Choroid plexus epithelial cell (primary cell): ENCODE data around the gene TMEM51.

Experiments
- DNase-seq: peaks from one replicate; pipeline ENCODE4 v3.0.0-alpha.2; 2010; ENCODE audit warnings: low read depth
- H3K4me3 ChIP-seq: 2 replicates; pipeline ENCODE4 v1.5.1; 2011; ENCODE audit warnings: low read depth, mild to moderate bottlenecking, control low read depth, low read length, moderate library complexity
- CTCF ChIP-seq: conservative IDR thresholded peaks from 2 replicates; pipeline ENCODE4 v1.5.1; 2011; ENCODE audit warnings: low read depth, mild to moderate bottlenecking, control low read depth, inconsistent platforms, low read length, moderate library complexity

The TMEM51 gene, protein sequence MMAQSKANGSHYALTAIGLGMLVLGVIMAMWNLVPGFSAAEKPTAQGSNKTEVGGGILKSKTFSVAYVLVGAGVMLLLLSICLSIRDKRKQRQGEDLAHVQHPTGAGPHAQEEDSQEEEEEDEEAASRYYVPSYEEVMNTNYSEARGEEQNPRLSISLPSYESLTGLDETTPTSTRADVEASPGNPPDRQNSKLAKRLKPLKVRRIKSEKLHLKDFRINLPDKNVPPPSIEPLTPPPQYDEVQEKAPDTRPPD

GRCh38 chr1:15153184-15153841 is at the start of gene TMEM51:
TMEM51 (plus strand) TSS chr1:15153747; CDS start chr1:15215088, 61,341 bp downstream.
- TF ChIP-seq CTCF, result no peak
- peak within 1 kb of the TSS; percentile 68 for H3K4me3 ChIP-seq
- peak; percentile 59 for DNase-seq

DNA sequence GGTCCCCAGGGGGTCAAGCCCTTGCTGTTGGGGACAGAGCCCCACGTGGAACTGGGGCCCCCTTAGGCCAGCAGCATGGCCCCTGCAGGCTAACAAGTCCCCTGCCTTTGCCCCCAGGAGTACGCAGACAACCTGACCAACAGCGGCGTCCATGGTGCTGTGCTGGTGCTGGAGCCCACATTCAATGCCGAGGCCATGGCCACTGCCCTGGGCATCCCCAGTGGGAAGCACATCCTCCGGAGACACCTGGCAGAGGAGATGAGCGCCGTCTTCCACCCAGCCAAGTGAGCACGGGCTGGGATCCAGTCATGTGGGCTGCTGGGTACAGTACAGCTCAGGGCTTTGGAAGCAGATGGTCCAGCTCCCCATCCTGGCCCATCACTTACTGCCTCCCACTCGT is 49.6 kb upstream of the TMEM51 start:
- no peak overlapping the region for H3K4me3 ChIP-seq
- DNase-seq, result no peak
- no peak for TF ChIP-seq CTCF

- H3K4me3 ChIP-seq, result no peak overlapping the region
- no peak for DNase-seq
- no peak for TF ChIP-seq CTCF
Measured at GRCh38 chr1:15104768-15105167, 48.8 kb upstream of the TMEM51 start.

GRCh38 chr1:15106608-15107007 is 46.9 kb upstream of the TMEM51 start:
- no peak overlapping the region for H3K4me3 ChIP-seq
- DNase-seq, result peak; percentile 10
- no peak for TF ChIP-seq CTCF

DNA sequence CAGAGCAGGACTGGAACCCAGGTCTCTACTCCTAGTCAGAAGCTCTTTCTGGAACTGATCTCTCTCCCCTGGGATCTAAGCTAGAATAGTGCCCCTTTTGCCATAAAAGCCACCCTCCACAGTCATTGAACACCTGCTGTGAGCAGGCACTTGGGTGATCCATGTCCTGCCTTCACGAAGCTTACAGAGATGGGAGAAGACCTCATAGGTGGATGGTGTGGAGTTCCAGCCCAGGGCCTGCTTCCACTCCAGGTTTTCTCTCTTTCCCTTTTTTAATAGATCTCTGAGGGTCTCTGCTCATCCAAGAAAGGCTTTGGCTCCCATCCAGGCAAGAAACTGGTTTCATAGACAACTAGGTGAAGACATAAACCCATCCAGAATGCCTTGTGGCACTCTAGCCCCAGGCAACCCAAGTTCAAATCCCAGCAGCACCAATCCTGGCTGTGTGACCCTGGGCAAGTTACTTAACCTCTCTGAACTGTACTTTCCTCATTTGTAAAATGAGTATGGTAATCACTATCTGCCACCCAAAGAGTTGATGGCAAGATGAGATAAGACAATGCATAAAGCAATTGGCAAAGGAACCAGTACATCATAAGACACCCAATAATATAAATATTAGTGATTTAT is 46.4 kb upstream of the TMEM51 start:
- no peak for DNase-seq
- no peak for TF ChIP-seq CTCF
- H3K4me3 ChIP-seq, result no peak overlapping the region

DNA sequence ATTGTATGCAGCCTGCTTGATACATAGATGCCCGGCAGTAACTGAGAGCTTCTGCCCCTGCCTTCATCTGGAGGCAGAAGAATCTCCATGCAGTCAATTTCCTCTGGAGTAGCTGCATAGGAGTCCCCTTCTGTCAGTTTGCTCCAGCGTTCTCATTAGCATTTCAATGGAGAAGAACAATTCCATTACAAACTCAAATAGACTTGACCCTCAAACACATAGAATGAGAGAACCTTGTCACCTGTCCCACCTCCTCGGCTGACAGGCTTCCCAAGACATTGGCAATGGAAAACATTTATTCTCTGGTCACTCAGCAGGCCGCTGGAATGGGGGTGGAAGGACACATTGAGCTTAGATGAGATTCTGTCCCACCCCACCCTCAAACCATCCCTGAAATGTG is 45.6 kb upstream of the TMEM51 start:
- no peak overlapping the region for H3K4me3 ChIP-seq
- TF ChIP-seq CTCF, result no peak
- no peak for DNase-seq
